Measurements from ENCODE around the gene RANBP9. TPM values are rescaled to one million over a fixed set of nuclear protein-coding genes. Genes with fewer than 3 reads are reported as not detected.

The RANBP9 gene
- total and polyA plus RNA-seq, 9 of the 15 experiments (the other 6 are each of a cell fraction or from before 2014, with no cell fraction given): 27.5 to 130 (median 61.5) TPM

- TF ChIP-seq ZNF408 (CRISPR knock-in tag; IDR thresholded peaks at IDR 0.05; ENCODE audit: low read depth): no peak
Observed at GRCh38 chr6:13653296-13653695, 58.3 kb downstream of the RANBP9 start (continued).

GRCh38 chr6:13649393-13649792 lies 62.2 kb downstream of the RANBP9 start:
- no peak overlapping the region for H3K4me2 ChIP-seq (ENCODE audit: insufficient read depth, low read length)
- ChIA-PET POLR2A (interaction anchor here (0.6 to 1.0 kb wide), 2 partner anchors 17 to 27 kb away, joined by 3 to 4 read pairs; no protein-coding TSS in a partner anchor), CTCF (ENCODE audit: low intra/inter-chr PET ratio) (no interaction called here)
- H3K79me2 ChIP-seq (ENCODE audit: control insufficient read depth, insufficient read depth, low read length): peaks cover 24% of the 10 kb centered on the region
- H3K4me3 ChIP-seq: no peak overlapping the region
- H3K27ac ChIP-seq (ENCODE audit: extremely low read depth, low read depth, low read length): no peak overlapping the region
- H3K36me3 ChIP-seq (ENCODE audit: control insufficient read depth, insufficient read depth, low read length): peaks cover 52% of the 10 kb centered on the region
- no peak overlapping the region for H2AFZ ChIP-seq (ENCODE audit: low read depth, low read length)
- H3K27me3 ChIP-seq (ENCODE audit: control insufficient read depth in 2 of 2, insufficient read depth in 2 of 2, low read length in 2 of 2): no peaks in the 10 kb centered on the region
- in situ Hi-C loops (cut with MboI): no loop called here
- ATAC-seq (peak; percentile 25; the same call in 2 of the 3 replicates), FAIRE-seq (no peak), DNase-seq (ENCODE audit: extremely low read depth in 1 of 4, low spot score in 3 of 4) (no peak)
- WGBS (ENCODE audit: insufficient coverage, low coverage, missing lambda C conversion rate): 88% methylated on average over 4 of the region's 4 CpGs
- no TSS peak for BruUV-seq (replicated peaks)
- 0 out of 5 replicates have a peak, but pooled peaks cover 0 to under 1% of the 10 kb centered on the region in 2 experiments for H3K4me1 ChIP-seq (replicated peaks in 1 of 2; ENCODE audit: control insufficient read depth in 2 of 2, insufficient read depth in 2 of 2, low read length in 2 of 2)
- no peak overlapping the region for H3K9ac ChIP-seq (ENCODE audit: insufficient read depth in 1 of 2, low read depth in 2 of 2, low read length in 2 of 2)
- no peaks in the 10 kb centered on the region for H3K9me3 ChIP-seq (replicated peaks; ENCODE audit: control insufficient read depth, insufficient read depth, low read depth, low read length)
- intact Hi-C loops (cut with micrococcal nuclease): no loop called here
- H4K20me1 ChIP-seq (replicated peaks; ENCODE audit: control insufficient read depth, insufficient read depth, low read length): no peaks in the 10 kb centered on the region
- no peaks in the 10 kb centered on the region for H3K9me1 ChIP-seq (ENCODE audit: control insufficient read depth, insufficient read depth, low read length)
- TF ChIP-seq POLR2AphosphoS2 (IDR thresholded peaks at IDR 0.05; ENCODE audit: low read length) (0 out of 2 replicates have a peak, but pooled peaks have one; percentile 38), PATZ1 (CRISPR knock-in tag; IDR thresholded peaks at IDR 0.05; ENCODE audit: borderline replicate concordance) (no peak), LCOR (CRISPR knock-in tag; IDR thresholded peaks at IDR 0.05) (no peak), ZNF146 (CRISPR knock-in tag; IDR thresholded peaks at IDR 0.05; ENCODE audit: unreplicated experiment) (no peak), BACH1 (tag; IDR thresholded peaks at IDR 0.05) (no peak), PKNOX1 (IDR thresholded peaks at IDR 0.05) (no peak), SIN3B (IDR thresholded peaks at IDR 0.05; ENCODE audit: low read depth) (no peak), JUND (IDR thresholded peaks at IDR 0.05; ENCODE audit: borderline replicate concordance, low read depth, low read length) (no peak), JUND (tag; IDR thresholded peaks at IDR 0.05; ENCODE audit: borderline replicate concordance, low read depth, low read length) (no peak), SUPT5H (IDR thresholded peaks at IDR 0.05) (peak; percentile 60), ZNF395 (CRISPR knock-in tag; IDR thresholded peaks at IDR 0.05) (no peak), CEBPZ (IDR thresholded peaks at IDR 0.05; ENCODE audit: borderline replicate concordance, low read depth, low read length) (no peak), TBP (optimal IDR thresholded peaks at IDR 0.05; ENCODE audit: low read depth, low read length) (no peak)

All from K562 (cell line).